ENCODE data around the gene WDR37. TPM values are rescaled to one million over a fixed set of nuclear protein-coding genes. Genes with fewer than 3 reads are reported as not detected.

WDR37 gene
- total and polyA plus RNA-seq, 9 donors = 8.7 to 12.5 (median 10.5) TPM

GRCh38 chr10:1128649-1129048, 72.5 kb downstream of the WDR37 start:
- H3K9me3 ChIP-seq (replicated peaks; ENCODE audit: control insufficient read depth, low read depth, low read length) = no peaks in the 10 kb centered on the region
- no peak for DNase-seq
- no peaks in the 10 kb centered on the region for H3K27me3 ChIP-seq (ENCODE audit: control insufficient read depth, insufficient read depth, low read length)
- peaks cover 50% of the 10 kb centered on the region for H3K36me3 ChIP-seq (ENCODE audit: control insufficient read depth, insufficient read depth, low read length)
- H3K27ac ChIP-seq (ENCODE audit: low read length) = no peak overlapping the region
- 97% methylated on average over 21 of the region's 21 CpGs for WGBS (ENCODE audit: insufficient coverage)
- H3K4me1 ChIP-seq (ENCODE audit: control insufficient read depth, insufficient read depth, low read length) = no peaks in the 10 kb centered on the region
- no peak overlapping the region for H3K4me3 ChIP-seq (ENCODE audit: low read length)

GRCh38 chr10:1130226-1130625, 74.0 kb downstream of the WDR37 start:
- H3K4me3 ChIP-seq (ENCODE audit: low read length) = no peak overlapping the region
- WGBS (ENCODE audit: insufficient coverage) = 94% methylated on average over 8 of the region's 10 CpGs
- H3K36me3 ChIP-seq (ENCODE audit: control insufficient read depth, insufficient read depth, low read length) = peaks cover 37% of the 10 kb centered on the region

GRCh38 chr10:1130995-1131790, 75.0 kb downstream of the WDR37 start:
- peaks cover 30% of the 10 kb centered on the region for H3K36me3 ChIP-seq (ENCODE audit: control insufficient read depth, insufficient read depth, low read length)
- H3K27me3 ChIP-seq (ENCODE audit: control insufficient read depth, insufficient read depth, low read length) = no peaks in the 10 kb centered on the region
- H3K9me3 ChIP-seq (replicated peaks; ENCODE audit: control insufficient read depth, low read depth, low read length) = no peaks in the 10 kb centered on the region
- H3K27ac ChIP-seq (ENCODE audit: low read length) = no peak overlapping the region
- no peaks in the 10 kb centered on the region for H3K4me1 ChIP-seq (ENCODE audit: control insufficient read depth, insufficient read depth, low read length)
- 86% methylated on average over 9 of the region's 12 CpGs for WGBS (ENCODE audit: insufficient coverage)
- no peak for DNase-seq
- no peak overlapping the region for H3K4me3 ChIP-seq (ENCODE audit: low read length)

More at GRCh38 chr10:1130226-1130625, 74.0 kb downstream of the WDR37 start:
- no peaks in the 10 kb centered on the region for H3K9me3 ChIP-seq (replicated peaks; ENCODE audit: control insufficient read depth, low read depth, low read length)
- H3K27ac ChIP-seq (ENCODE audit: low read length) = no peak overlapping the region
- DNase-seq = no peak
- H3K27me3 ChIP-seq (ENCODE audit: control insufficient read depth, insufficient read depth, low read length) = no peaks in the 10 kb centered on the region
- H3K4me1 ChIP-seq (ENCODE audit: control insufficient read depth, insufficient read depth, low read length) = no peaks in the 10 kb centered on the region

- Histone ChIP-seq H3K4me1 (ENCODE audit: control insufficient read depth, insufficient read depth, low read length) (no peaks in the 10 kb centered on the region), H3K27ac (ENCODE audit: low read length) (no peak overlapping the region), H3K9me3 (replicated peaks; ENCODE audit: control insufficient read depth, low read depth, low read length) (no peaks in the 10 kb centered on the region), H3K27me3 (ENCODE audit: control insufficient read depth, insufficient read depth, low read length) (no peaks in the 10 kb centered on the region), H3K36me3 (ENCODE audit: control insufficient read depth, insufficient read depth, low read length) (peaks cover 30% of the 10 kb centered on the region), H3K4me3 (ENCODE audit: low read length) (no peak overlapping the region)
- DNase-seq = no peak
- 99% methylated on average over 7 of the region's 10 CpGs for WGBS (ENCODE audit: insufficient coverage)
Observed at GRCh38 chr10:1132584-1132983, 76.4 kb downstream of the WDR37 start.

- Histone ChIP-seq H3K9me3 (replicated peaks; ENCODE audit: control insufficient read depth, low read depth, low read length) (no peaks in the 10 kb centered on the region), H3K36me3 (ENCODE audit: control insufficient read depth, insufficient read depth, low read length) (peaks cover 29% of the 10 kb centered on the region), H3K27me3 (ENCODE audit: control insufficient read depth, insufficient read depth, low read length) (no peaks in the 10 kb centered on the region), H3K27ac (ENCODE audit: low read length) (no peak overlapping the region), H3K4me3 (ENCODE audit: low read length) (no peak overlapping the region), H3K4me1 (ENCODE audit: control insufficient read depth, insufficient read depth, low read length) (no peaks in the 10 kb centered on the region)
- no peak for DNase-seq
- 93% methylated on average over 2 of the region's 3 CpGs for WGBS (ENCODE audit: insufficient coverage)
Observed at GRCh38 chr10:1133495-1134045, 77.4 kb downstream of the WDR37 start.

- no peaks in the 10 kb centered on the region for H3K27me3 ChIP-seq (ENCODE audit: control insufficient read depth, insufficient read depth, low read length)
- no peaks in the 10 kb centered on the region for H3K4me1 ChIP-seq (ENCODE audit: control insufficient read depth, insufficient read depth, low read length)
- H3K36me3 ChIP-seq (ENCODE audit: control insufficient read depth, insufficient read depth, low read length) = peaks cover 23% of the 10 kb centered on the region
- no peak overlapping the region for H3K4me3 ChIP-seq (ENCODE audit: low read length)
- 100% methylated on average over 1 of the region's 2 CpGs for WGBS (ENCODE audit: insufficient coverage)
- no peaks in the 10 kb centered on the region for H3K9me3 ChIP-seq (replicated peaks; ENCODE audit: control insufficient read depth, low read depth, low read length)
- H3K27ac ChIP-seq (ENCODE audit: low read length) = no peak overlapping the region
- DNase-seq = no peak
Observed at GRCh38 chr10:1134156-1134555, 78.0 kb downstream of the WDR37 start.

GRCh38 chr10:1136268-1136667, 80.1 kb downstream of the WDR37 start:
- Histone ChIP-seq H3K4me3 (ENCODE audit: low read length) (no peak overlapping the region), H3K4me1 (ENCODE audit: control insufficient read depth, insufficient read depth, low read length) (no peaks in the 10 kb centered on the region), H3K9me3 (replicated peaks; ENCODE audit: control insufficient read depth, low read depth, low read length) (no peaks in the 10 kb centered on the region), H3K36me3 (ENCODE audit: control insufficient read depth, insufficient read depth, low read length) (peaks cover 3% of the 10 kb centered on the region), H3K27me3 (ENCODE audit: control insufficient read depth, insufficient read depth, low read length) (no peaks in the 10 kb centered on the region), H3K27ac (ENCODE audit: low read length) (no peak overlapping the region)
- peak; percentile 34 for DNase-seq

- Histone ChIP-seq H3K4me3 (ENCODE audit: low read length) (no peak overlapping the region), H3K27me3 (ENCODE audit: control insufficient read depth, insufficient read depth, low read length) (no peaks in the 10 kb centered on the region), H3K4me1 (ENCODE audit: control insufficient read depth, insufficient read depth, low read length) (no peaks in the 10 kb centered on the region), H3K27ac (ENCODE audit: low read length) (no peak overlapping the region), H3K36me3 (ENCODE audit: control insufficient read depth, insufficient read depth, low read length) (no peaks in the 10 kb centered on the region), H3K9me3 (replicated peaks; ENCODE audit: control insufficient read depth, low read depth, low read length) (no peaks in the 10 kb centered on the region)
- WGBS (ENCODE audit: insufficient coverage) = 72% methylated on average over 5 of the region's 10 CpGs
- DNase-seq = no peak
Observed at GRCh38 chr10:1137499-1138163, 81.4 kb downstream of the WDR37 start.

- WGBS (ENCODE audit: insufficient coverage) = no CpG with 5 or more reads among the region's 1 CpG
Observed at GRCh38 chr10:1138529-1138928, 82.3 kb downstream of the WDR37 start.

GRCh38 chr10:1141261-1141660, 85.1 kb downstream of the WDR37 start:
- Histone ChIP-seq H3K4me1 (ENCODE audit: control insufficient read depth, insufficient read depth, low read length) (no peaks in the 10 kb centered on the region), H3K9me3 (replicated peaks; ENCODE audit: control insufficient read depth, low read depth, low read length) (peaks cover 4% of the 10 kb centered on the region), H3K36me3 (ENCODE audit: control insufficient read depth, insufficient read depth, low read length) (no peaks in the 10 kb centered on the region), H3K4me3 (ENCODE audit: low read length) (no peak overlapping the region), H3K27ac (ENCODE audit: low read length) (no peak overlapping the region), H3K27me3 (ENCODE audit: control insufficient read depth, insufficient read depth, low read length) (no peaks in the 10 kb centered on the region)
- WGBS (ENCODE audit: insufficient coverage) = 66% methylated on average over 5 of the region's 7 CpGs
- DNase-seq = no peak

More at GRCh38 chr10:1138529-1138928, 82.3 kb downstream of the WDR37 start:
- no peaks in the 10 kb centered on the region for H3K4me1 ChIP-seq (ENCODE audit: control insufficient read depth, insufficient read depth, low read length)
- no peaks in the 10 kb centered on the region for H3K27me3 ChIP-seq (ENCODE audit: control insufficient read depth, insufficient read depth, low read length)
- H3K27ac ChIP-seq (ENCODE audit: low read length) = no peak overlapping the region
- H3K9me3 ChIP-seq (replicated peaks; ENCODE audit: control insufficient read depth, low read depth, low read length) = no peaks in the 10 kb centered on the region
- DNase-seq = no peak
- H3K4me3 ChIP-seq (ENCODE audit: low read length) = no peak overlapping the region
- H3K36me3 ChIP-seq (ENCODE audit: control insufficient read depth, insufficient read depth, low read length) = no peaks in the 10 kb centered on the region

Data from muscle of leg (tissue), 11 donors.